NK-92 (cell line): ENCODE measurements around the gene TLR4.

Experiments used
- DNase-seq: peaks from one replicate; lab custom pipeline; 2025; ENCODE audit not compliant: unreplicated experiment; lab: John Stamatoyannopoulos, UW

Gene TLR4

GRCh38 chr9:117742131-117742530 lies 37.9 kb downstream of the TLR4 start:
- no peak for DNase-seq

GRCh38 chr9:117744369-117744768 lies 40.2 kb downstream of the TLR4 start:
- DNase-seq = no peak

GRCh38 chr9:117744856-117745389 lies 40.7 kb downstream of the TLR4 start:
- no peak for DNase-seq

- no peak for DNase-seq
Observed at GRCh38 chr9:117745598-117745997, 41.4 kb downstream of the TLR4 start.

- no peak for DNase-seq
Observed at GRCh38 chr9:117746263-117746662, 42.1 kb downstream of the TLR4 start.

- no peak for DNase-seq
Observed at GRCh38 chr9:117747386-117747970, 43.3 kb downstream of the TLR4 start.

- DNase-seq = no peak
Observed at GRCh38 chr9:117750401-117750800, 46.2 kb downstream of the TLR4 start.

- DNase-seq = no peak
Observed at GRCh38 chr9:117752894-117753293, 48.7 kb downstream of the TLR4 start.

GRCh38 chr9:117757561-117758190 lies 53.5 kb downstream of the TLR4 start:
- no peak for DNase-seq

- no peak for DNase-seq
Observed at GRCh38 chr9:117763314-117763713, 59.1 kb downstream of the TLR4 start.

GRCh38 chr9:117768750-117769395 lies 64.7 kb downstream of the TLR4 start:
- no peak for DNase-seq

GRCh38 chr9:117771136-117771535 lies 66.9 kb downstream of the TLR4 start:
- no peak for DNase-seq

- DNase-seq = no peak
Observed at GRCh38 chr9:117772960-117773359, 68.8 kb downstream of the TLR4 start.
